Cerebellar cortex (tissue), 1 donor: ENCODE data around the gene WWTR1.

ENCODE experiments used
- DNase-seq: peaks from one replicate; pipeline ENCODE4 v3.0.0-alpha.2; 2015; ENCODE audit warnings: low spot score

WWTR1 gene

DNA sequence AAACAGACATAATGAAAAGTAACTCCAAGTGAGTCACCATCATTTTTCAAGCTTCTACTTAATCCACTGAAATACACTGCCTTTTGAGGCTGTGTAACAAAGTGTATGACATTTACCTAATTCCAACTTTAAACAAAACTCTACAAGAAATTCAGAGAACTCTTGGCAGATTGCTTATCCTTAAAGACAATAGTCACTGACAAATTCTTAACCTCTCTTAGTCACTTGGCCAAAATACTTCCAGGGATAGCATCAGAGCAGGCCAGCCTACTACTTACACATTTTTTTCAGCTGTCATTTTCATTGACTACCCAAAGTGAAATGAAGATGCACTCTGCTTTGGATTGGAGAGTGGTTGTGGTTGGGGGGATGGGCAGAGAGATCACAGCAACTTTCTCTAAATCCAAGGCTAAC, 3.6 kb downstream of the WWTR1 start:
- DNase-seq: no peak

DNA sequence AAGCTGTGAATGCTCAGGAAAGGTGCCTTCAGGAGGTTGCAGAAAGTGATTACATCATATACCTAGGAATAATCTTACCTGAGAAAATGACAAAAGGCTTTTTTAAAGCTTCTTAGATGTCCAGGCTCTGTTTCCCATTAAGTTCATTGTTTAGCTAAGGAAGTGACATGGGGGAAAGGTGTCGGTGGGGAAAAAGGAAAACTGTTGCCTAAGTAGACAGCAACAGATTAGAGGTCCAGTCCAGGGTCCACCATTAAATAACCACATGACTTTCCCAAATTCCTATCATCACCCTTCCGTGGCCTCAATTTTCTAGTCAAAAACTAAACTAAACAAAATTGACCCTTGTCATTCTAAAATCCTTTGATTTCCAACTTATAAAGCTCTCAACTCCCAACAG, 4.3 kb downstream of the WWTR1 start:
- DNase-seq: no peak

DNA sequence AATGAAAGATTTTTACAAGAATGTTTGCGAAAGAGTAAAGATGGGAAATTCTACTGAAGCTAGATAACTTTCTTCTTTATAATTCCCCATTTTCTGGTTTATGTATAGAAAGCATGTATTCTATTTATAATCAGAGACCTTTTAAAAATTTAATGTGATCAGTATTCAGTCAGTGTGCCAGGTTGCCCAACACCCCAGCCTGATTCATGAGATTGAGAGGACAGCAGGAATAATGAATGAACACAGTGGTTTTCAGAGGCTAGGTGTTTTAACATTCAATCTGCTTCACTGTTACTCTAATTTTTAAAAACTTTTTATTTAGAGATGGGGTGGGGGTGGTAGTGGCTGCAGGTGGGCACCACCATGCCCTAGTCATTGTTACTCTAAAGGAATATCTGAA, 4.7 kb downstream of the WWTR1 start:
- no peak for DNase-seq

- no peak for DNase-seq
These were observed 7.0 kb downstream of the WWTR1 start for GRCh38 chr3:149650828-149651227.

- DNase-seq: no peak
These were observed 9.3 kb downstream of the WWTR1 start for GRCh38 chr3:149648525-149648924.

DNA sequence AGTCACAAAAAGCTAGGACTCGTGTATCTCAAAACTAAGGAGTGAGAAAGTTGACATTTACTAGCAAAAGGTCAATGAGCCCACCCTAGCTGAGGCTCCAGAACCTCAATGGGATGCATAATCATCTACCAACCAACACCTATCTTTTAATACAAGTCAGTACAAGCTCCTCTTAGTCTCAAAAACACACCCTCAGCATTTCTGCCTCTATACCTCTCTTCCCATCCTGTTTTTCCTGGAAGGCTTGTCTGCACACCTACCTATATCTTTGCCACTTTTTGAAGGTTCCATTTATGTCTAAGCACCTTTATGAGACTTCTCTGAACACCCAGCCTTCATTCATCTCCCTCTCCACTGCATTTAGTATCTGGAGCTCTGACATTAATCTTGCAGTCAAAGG, 10.0 kb downstream of the WWTR1 start:
- DNase-seq: no peak

GRCh38 chr3:149647285-149647684, 10.5 kb downstream of the WWTR1 start:
- no peak for DNase-seq

DNA sequence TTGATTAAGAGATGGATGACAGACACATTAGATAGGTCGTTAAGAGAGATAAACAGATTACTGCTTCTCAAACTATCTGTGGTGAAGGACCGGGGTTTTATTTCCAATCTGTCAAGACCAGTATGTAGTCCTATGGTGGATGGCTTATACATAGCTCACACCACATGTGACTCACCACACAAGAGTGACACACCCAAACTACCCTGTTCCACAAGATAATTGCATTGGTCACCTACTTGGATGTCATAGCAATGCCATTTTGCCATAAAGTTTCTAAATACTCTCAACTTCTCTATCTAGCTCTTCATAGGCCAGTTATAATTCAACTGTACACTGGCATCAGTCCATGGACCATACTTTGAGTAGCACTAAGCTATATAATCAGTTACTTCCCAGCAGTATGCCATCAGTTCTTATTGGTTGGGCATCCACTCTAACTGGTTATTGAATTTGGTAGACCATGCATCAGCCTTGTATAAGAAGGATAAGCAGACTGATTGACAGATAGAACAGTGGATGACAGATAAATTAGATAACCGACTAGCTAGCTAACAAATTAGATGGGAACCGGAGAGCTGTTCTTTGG, 11.6 kb downstream of the WWTR1 start:
- no peak for DNase-seq

DNA sequence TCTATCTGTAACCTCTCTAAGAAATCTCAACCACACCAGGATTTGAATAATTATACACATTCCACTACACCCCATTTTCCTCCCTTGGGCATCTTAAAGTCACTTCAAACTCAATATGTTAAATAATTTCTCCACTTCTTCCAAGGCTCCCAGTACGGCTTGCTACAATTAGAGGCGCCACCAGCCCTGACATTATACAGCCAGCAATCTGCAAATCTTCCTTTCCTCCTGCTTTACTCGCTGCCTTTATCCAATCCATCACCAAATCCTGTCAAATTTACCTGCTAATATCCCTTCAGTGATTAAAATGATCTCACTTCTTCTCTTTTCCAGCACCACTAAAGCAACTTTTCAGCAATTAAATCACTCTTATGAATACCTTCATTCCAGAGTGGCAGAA, 13.9 kb downstream of the WWTR1 start:
- DNase-seq: no peak

DNA sequence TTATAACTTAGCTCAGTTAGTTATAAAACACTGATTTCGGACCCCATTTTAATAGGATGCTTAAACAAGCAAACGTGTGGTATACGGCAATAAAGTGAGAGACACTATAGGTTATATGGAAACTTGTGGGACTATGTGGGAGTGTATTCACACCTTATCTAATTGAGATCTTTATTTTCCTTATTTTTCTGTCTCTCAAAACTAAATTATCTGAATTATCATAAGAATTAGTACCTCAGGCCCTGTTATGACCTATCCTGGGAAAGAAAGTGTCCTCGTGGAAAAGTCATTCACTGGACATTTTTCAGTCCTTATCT, 14.4 kb downstream of the WWTR1 start:
- DNase-seq: no peak

GRCh38 chr3:149640976-149641728, 16.7 kb downstream of the WWTR1 start:
- no peak for DNase-seq

DNA sequence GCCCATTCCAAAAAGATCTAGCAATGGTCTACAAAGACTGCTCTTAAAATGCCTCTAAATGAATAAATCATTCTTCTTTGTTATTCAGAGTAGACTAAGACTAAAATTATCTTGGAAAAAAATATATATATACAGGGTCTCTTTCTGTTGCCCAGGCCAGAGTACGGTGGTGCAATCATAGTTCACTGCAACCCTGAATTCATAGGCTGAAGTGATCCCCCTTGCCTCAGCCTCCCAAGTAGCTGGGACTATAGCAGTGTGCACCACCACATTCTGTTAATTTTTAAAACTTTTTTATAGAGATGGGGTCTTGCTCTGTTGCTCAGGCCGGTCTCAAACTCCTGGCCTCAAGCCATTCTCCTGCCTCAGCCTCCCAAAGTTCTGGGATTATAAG, 18.7 kb downstream of the WWTR1 start:
- no peak for DNase-seq

- DNase-seq: no peak
These were observed 19.4 kb downstream of the WWTR1 start for GRCh38 chr3:149638228-149639092.

DNA sequence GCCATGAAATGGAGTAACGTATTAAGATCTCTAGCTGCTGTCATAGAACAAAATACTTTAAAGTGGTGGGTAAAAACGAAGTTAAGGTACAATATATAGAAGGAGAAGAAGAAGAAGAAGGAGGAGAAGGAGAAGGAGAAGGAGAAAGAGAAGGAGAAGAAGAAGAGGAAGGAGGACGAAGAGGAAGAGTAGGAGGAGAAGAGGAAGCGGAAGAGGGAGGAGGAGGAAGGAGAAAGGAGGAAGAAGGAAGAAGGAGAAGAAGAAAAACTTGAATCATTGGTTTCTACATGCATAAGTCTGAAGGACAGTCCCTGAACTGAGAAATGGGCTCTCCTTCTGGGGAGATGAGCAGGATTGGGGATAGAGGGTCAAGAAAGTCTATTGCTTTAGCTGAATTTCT, 22.4 kb downstream of the WWTR1 start:
- no peak for DNase-seq

- DNase-seq: no peak
These were observed 23.3 kb downstream of the WWTR1 start for GRCh38 chr3:149634573-149634972.

DNA sequence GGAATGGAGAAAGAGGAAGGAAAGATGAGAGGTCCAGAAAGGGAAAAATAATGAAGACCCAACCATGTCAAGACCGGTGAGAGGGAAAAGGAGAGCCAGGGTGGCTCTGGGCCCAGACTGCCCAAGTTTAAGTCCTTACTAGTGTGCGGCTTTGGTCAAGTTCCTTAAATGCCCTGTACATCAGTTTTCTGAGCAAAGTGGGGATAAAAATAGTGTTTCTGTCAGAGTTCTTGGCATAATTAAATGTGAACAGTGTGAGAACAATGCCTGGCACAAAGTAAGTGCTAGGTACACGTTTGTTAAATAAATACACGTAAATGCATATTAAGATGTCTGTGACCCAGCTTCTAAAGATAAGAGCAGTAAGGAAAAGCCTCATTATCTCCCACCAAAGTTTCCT, 23.8 kb downstream of the WWTR1 start:
- no peak for DNase-seq

DNA sequence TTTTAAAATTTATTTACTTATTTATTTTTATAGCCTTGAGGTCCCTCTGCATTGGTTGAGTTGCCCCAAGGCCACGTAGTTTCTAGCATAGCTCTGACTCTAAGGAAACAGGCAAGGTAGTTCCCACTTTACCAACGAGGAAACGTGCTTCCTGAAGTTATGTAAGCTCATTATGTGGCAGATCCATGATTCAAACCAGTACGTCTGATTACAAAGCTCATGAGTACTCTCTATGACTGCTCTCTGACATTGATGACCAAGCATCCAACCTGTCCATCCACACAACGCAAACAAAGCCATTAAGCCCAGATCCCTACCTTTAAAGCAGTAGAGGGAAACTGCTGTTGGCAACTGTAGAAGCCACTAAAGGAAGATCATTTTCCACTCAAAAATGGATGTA, 25.6 kb downstream of the WWTR1 start:
- DNase-seq: no peak

DNA sequence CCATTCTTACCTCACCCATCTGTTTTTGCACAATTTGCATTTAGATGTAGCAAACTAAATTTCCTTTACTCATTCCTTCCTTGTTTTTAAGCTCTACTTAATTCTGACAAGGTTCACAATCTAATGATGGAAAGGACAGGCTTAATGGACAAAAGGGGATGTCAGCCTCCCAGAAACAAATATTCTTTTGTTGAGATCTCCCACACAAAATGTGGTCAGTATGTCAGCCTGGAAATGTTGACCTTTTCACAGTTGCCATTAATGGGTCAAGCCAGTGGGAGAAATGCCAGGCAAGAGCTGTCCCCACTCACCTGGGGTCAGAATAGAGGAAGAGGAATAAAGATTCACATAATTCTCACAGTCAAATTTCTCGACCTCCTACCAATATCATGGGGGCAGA, 27.0 kb downstream of the WWTR1 start:
- no peak for DNase-seq

- no peak for DNase-seq
These were observed 28.7 kb downstream of the WWTR1 start for GRCh38 chr3:149628957-149629670.

GRCh38 chr3:149626671-149627070, 31.2 kb downstream of the WWTR1 start:
- no peak for DNase-seq

DNA sequence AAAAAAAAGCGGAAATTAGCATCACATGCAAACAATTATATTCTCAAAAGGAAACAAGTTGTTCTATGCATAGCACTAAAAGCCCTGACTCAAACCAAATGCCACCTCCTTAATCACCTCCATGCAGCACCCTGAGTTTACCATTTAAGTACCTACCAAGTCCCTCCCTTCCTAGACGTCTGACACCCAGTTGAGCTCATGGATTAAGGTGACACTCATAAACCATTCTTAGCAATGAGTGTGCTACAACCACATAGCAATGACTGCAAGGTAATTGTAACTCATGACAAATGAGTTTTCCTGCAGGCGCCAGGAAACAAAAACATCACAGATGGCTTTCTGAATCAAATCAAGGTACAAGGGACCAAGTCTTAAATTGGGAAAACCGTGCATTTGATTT, 32.0 kb downstream of the WWTR1 start:
- DNase-seq: no peak

DNA sequence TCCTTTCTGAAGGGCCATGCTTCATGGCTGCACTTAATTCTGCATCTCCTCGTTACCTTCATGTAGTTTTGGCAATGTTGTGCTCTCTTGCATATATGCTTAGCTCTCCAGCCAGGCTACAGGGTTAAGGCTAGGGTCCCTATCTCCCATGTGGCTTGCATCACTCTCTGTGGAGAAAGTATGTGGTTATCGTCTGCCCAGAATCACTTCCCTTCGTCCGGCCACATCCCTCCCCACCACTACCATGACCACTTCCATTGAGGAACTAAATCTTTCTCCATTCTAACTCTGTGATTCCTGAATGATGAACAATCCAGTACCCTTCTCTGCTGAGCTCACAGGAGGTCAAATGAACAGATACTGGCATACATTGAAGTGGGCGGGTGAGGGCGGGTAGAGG, 34.0 kb downstream of the WWTR1 start:
- DNase-seq: no peak
